B cell (primary cell): ENCODE results near the gene EIF3I. TPM values are rescaled to one million over a fixed set of nuclear protein-coding genes. Genes with fewer than 3 reads are reported as not detected.

Source experiments
- ATAC-seq: fragments of 200-7000 bp; cut with Tn5 transposase; one replicate; pipeline ENCODE4 v1.10.0; 2021; ENCODE audit warnings: low read depth, mild to moderate bottlenecking, moderate number of reproducible peaks, moderate library complexity
- CTCF ChIA-PET: fragments of 350-600 bp; sonication (Branson Sonifier 250); formaldehyde crosslinking; loops from one replicate; lab custom pipeline; 2021; ENCODE audit warnings: antibody characterized with exemption, inconsistent platforms; lab: Charles Lee
- POLR2A ChIA-PET: fragments of 350-600 bp; sonication (Branson Sonifier 250); formaldehyde crosslinking; loops from one replicate; lab custom pipeline; 2021; ENCODE audit warnings: antibody characterized with exemption; lab: Charles Lee
- DNase-seq: peaks from one replicate; pipeline ENCODE4 v3.0.0; 2013
- H2AFZ ChIP-seq: 2 replicates; pipeline ENCODE4 v1.6.1; 2012; ENCODE audit warnings: mild to moderate bottlenecking, low read depth, low read length; ENCODE audit not compliant: insufficient read depth, poor library complexity, severe bottlenecking
- H3K27ac ChIP-seq, 2 donors: 1 replicate in 1 of 2; 2 replicates in 1 of 2; pipeline ENCODE4 v1.5.1; 2012 to 2013; ENCODE audit warnings: low read length in 2 of 2, mild to moderate bottlenecking in 2 of 2, moderate library complexity in 1 of 2
- H3K27me3 ChIP-seq, 4 experiments: fragments of 200-600 bp in 1 of 4; sonication (generic) in 1 of 4; replicated peaks in 1 of 4; 1 replicate in 2 of 4; 2 replicates in 2 of 4; pipeline versions ENCODE4 v1.6.1 to v1.7.0; 2013 to 2016; ENCODE audit warnings: low read length in 3 of 4, mild to moderate bottlenecking in 2 of 4, mixed read lengths in 1 of 4, moderate library complexity in 1 of 4; ENCODE audit not compliant: insufficient read depth in 4 of 4, control insufficient read depth in 3 of 4; ENCODE audit errors: control extremely low read depth in 1 of 4
- H3K36me3 ChIP-seq, 2 experiments: replicated peaks in 1 of 2; 1 replicate in 1 of 2; 2 replicates in 1 of 2; pipeline versions ENCODE4 v1.6.1 to v1.7.1; 2013; ENCODE audit warnings: low read length in 1 of 2; ENCODE audit not compliant: insufficient read depth in 2 of 2, control insufficient read depth in 1 of 2; ENCODE audit errors: control extremely low read depth in 1 of 2, extremely low read depth in 1 of 2
- H3K4me1 ChIP-seq, 2 donors: fragments of 200-600 bp in 1 of 2; sonication (generic) in 1 of 2; 1 replicate in 1 of 2; 2 replicates in 1 of 2; pipeline versions ENCODE4 v1.5.1 to v1.6.1; 2013 to 2017; ENCODE audit warnings: low read length in 2 of 2; ENCODE audit not compliant: control insufficient read depth in 2 of 2, insufficient read depth in 2 of 2
- H3K4me2 ChIP-seq: replicated peaks from 2 replicates; pipeline ENCODE3; 2012; ENCODE audit warnings: mild to moderate bottlenecking, low read depth, low read length; ENCODE audit not compliant: poor library complexity, severe bottlenecking
- H3K4me3 ChIP-seq, 5 experiments: fragments of 200-600 bp in 1 of 5; sonication (generic) in 1 of 5; 1 replicate in 3 of 5; 2 replicates in 2 of 5; pipeline versions ENCODE4 v1.5.1 to v1.7.0; 2011 to 2016; ENCODE audit warnings: low read length in 4 of 5, mild to moderate bottlenecking in 4 of 5, low read depth in 2 of 5, control low read depth in 1 of 5, moderate library complexity in 1 of 5; ENCODE audit not compliant: insufficient read depth in 1 of 5; ENCODE audit errors: control extremely low read depth in 1 of 5, extremely low read depth in 1 of 5
- H3K79me2 ChIP-seq: fragments of 200-600 bp; sonication (generic); one replicate; pipeline ENCODE4 v1.6.0; 2016; ENCODE audit warnings: low read length; ENCODE audit not compliant: control insufficient read depth, insufficient read depth
- H3K9ac ChIP-seq: fragments of 200-600 bp; sonication (generic); 2 replicates; pipeline ENCODE4 v1.6.1; 2017; ENCODE audit warnings: mild to moderate bottlenecking, low read length, moderate library complexity
- H3K9me3 ChIP-seq, 3 donors: one replicate each; pipeline versions ENCODE4 v1.6.1 to v1.7.1; 2013; ENCODE audit warnings: low read length in 2 of 3; ENCODE audit not compliant: control insufficient read depth in 2 of 3, insufficient read depth in 1 of 3; ENCODE audit errors: control extremely low read depth in 1 of 3
- H4K20me1 ChIP-seq: 2 replicates; pipeline ENCODE4 v1.6.0; 2012; ENCODE audit warnings: mild to moderate bottlenecking, low read length; ENCODE audit not compliant: insufficient read depth, control insufficient read depth, poor library complexity, severe bottlenecking
- H3K27ac Mint-ChIP-seq: one replicate; pipeline ENCODE4 v1.8.0; 2021; ENCODE audit warnings: mixed read lengths
- H3K27me3 Mint-ChIP-seq: one replicate; pipeline ENCODE4 v1.8.0; 2021; ENCODE audit warnings: mixed read lengths
- H3K4me1 Mint-ChIP-seq: one replicate; pipeline ENCODE4 v1.8.0; 2021; ENCODE audit warnings: mixed read lengths
- H3K4me3 Mint-ChIP-seq: one replicate; pipeline ENCODE4 v1.8.0; 2021; ENCODE audit warnings: mixed read lengths
- H3K9me3 Mint-ChIP-seq: one replicate; pipeline ENCODE4 v1.8.0; 2022; ENCODE audit warnings: mixed read lengths; ENCODE audit not compliant: insufficient read depth
- CTCF ChIP-seq: fragments of 200-600 bp; IDR thresholded peaks from one replicate; pipeline ENCODE4 v1.8.0; 2022; ENCODE audit warnings: antibody characterized with exemption, mild to moderate bottlenecking
- EZH2 ChIP-seq: IDR thresholded peaks from 2 replicates; pipeline ENCODE4 v1.6.1; 2012; ENCODE audit warnings: borderline replicate concordance, low read depth, mild to moderate bottlenecking, moderate library complexity, low read length; ENCODE audit not compliant: insufficient read depth, poor library complexity, severe bottlenecking
- WGBS: methylation state at CpG from one replicate; pipeline ENCODE4 v1.1.5; 2013; ENCODE audit warnings: missing lambda C conversion rate; ENCODE audit not compliant: insufficient coverage; 5-methylcytosine and 5-hydroxymethylcytosine counted together
- intact Hi-C: fragments of 100-400 bp; cut with micrococcal nuclease; formaldehyde crosslinking; loops from one replicate; pipeline ENCODE4 v1.10.0; 2022
- polyA plus RNA-seq: library from polyadenylated mRNA; depleted of rRNA; stranded (reverse); fragments of >200 nt; gene quantifications from 2 replicates; pipeline ENCODE4 v1.2.3, GENCODE V29; 2012
- total RNA-seq, 2 donors: library from RNA; stranded (reverse); fragments of 120-200 nt in 1 of 2; gene quantifications; 1 replicate in 1 of 2; 2 replicates in 1 of 2; pipeline versions ENCODE4 v1.2.3 to v1.2.4, GENCODE V29; 2013 to 2022

Gene EIF3I
- total and polyA plus RNA-seq, 2 donors (not counting 1 experiment from before 2014, with no cell fraction given): 87.0 to 130 TPM

- 100% methylated on average over 3 of the region's 4 CpGs for WGBS
- peaks cover 8 to 50% of the 10 kb centered on the region in 2 experiments for H3K36me3 ChIP-seq
- H3K4me1 ChIP-seq: peaks cover 28 to 30% of the 10 kb centered on the region in 2 donors
- ATAC-seq (no peak), DNase-seq (no peak)
- POLR2A ChIA-PET: interaction anchor here (0.7 to 2.0 kb wide), 2 partner anchors 16 to 572 kb away, joined by 6 to 9 read pairs; no protein-coding TSS in a partner anchor
- H4K20me1 ChIP-seq: peaks cover 8% of the 10 kb centered on the region
- Mint-ChIP-seq H3K27ac (peak overlapping the region; percentile 61), H3K27me3 (no peaks in the 10 kb centered on the region), H3K4me1 (peaks cover 43% of the 10 kb centered on the region), H3K9me3 (no peaks in the 10 kb centered on the region), H3K4me3 (peak overlapping the region; percentile 75)
- intact Hi-C loops: no loop called here
- H3K79me2 ChIP-seq: peaks cover 46% of the 10 kb centered on the region
- H3K9me3 ChIP-seq: no peaks in the 10 kb centered on the region
- H3K27me3 ChIP-seq: no peaks in the 10 kb centered on the region
- H3K4me3 ChIP-seq: no peak overlapping the region
- CTCF ChIA-PET: interaction anchor here (0.8 to 3.6 kb wide), 3 partner anchors 16 to 93 kb away, joined by 3 to 15 read pairs (median 11); no protein-coding TSS in a partner anchor
- TF ChIP-seq EZH2: no peak
- TF ChIP-seq CTCF: no peak
- no peak overlapping the region for H3K9ac ChIP-seq
- no peak overlapping the region for H2AFZ ChIP-seq
- no peak overlapping the region for H3K4me2 ChIP-seq
- H3K27ac ChIP-seq: peak overlapping the region in 1 of 2 donors; percentile 38
These were observed 2.1 kb downstream of the EIF3I start for GRCh38 chr1:32224285-32224684.

GRCh38 chr1:32228771-32229170 is 6.6 kb downstream of the EIF3I start:
- Histone ChIP-seq H3K79me2 (peaks cover 12% of the 10 kb centered on the region), H3K36me3 (peaks cover 6 to 68% of the 10 kb centered on the region in 2 experiments), H3K9ac (no peak overlapping the region), H3K27me3 (no peaks in the 10 kb centered on the region), H4K20me1 (peaks cover 5% of the 10 kb centered on the region), H3K27ac (no peak overlapping the region), H3K4me1 (peaks cover 2 to 3% of the 10 kb centered on the region in 2 donors), H3K9me3 (no peaks in the 10 kb centered on the region), H3K4me2 (no peak overlapping the region), H2AFZ (no peak overlapping the region), H3K4me3 (no peak overlapping the region)
- Mint-ChIP-seq H3K4me1 (peaks cover 8% of the 10 kb centered on the region), H3K4me3 (no peak overlapping the region), H3K27ac (no peak overlapping the region), H3K27me3 (no peaks in the 10 kb centered on the region), H3K9me3 (no peaks in the 10 kb centered on the region)
- DNase-seq (no peak), ATAC-seq (no peak)
- no peak for TF ChIP-seq CTCF
- TF ChIP-seq EZH2: no peak
- 100% methylated on average over 1 of the region's 3 CpGs for WGBS
- ChIA-PET POLR2A (interaction anchor here (0.6 kb wide), 1 partner anchor 121 kb away, joined by 7 read pairs; no protein-coding TSS in a partner anchor), CTCF (interaction anchor here (0.5 to 3.9 kb wide), 5 partner anchors 13 to 142 kb away, joined by 3 to 14 read pairs (median 5); partner anchors contain the start of gene HDAC1)
- intact Hi-C loops: no loop called here
